H9 (cell line): ENCODE results near the gene PSMD5. TPM values are rescaled to one million over a fixed set of nuclear protein-coding genes. Genes with fewer than 3 reads are reported as not detected.

Experiments
- DNase-seq: peaks from one replicate; pipeline ENCODE4 v3.0.0-alpha.2; 2017
- H2AFZ ChIP-seq: one replicate; pipeline ENCODE4 v1.6.1; 2013; ENCODE audit warnings: mild to moderate bottlenecking, low read length, control low read depth, moderate library complexity
- H2AK5ac ChIP-seq: 2 replicates; pipeline ENCODE4 v1.6.1; 2013; ENCODE audit warnings: low read length, control low read depth, mixed read lengths; ENCODE audit not compliant: insufficient read length
- H2BK120ac ChIP-seq: one replicate; pipeline ENCODE4 v1.6.1; 2013; ENCODE audit warnings: low read depth, mild to moderate bottlenecking, low read length, control low read depth, inconsistent platforms; ENCODE audit not compliant: poor library complexity, severe bottlenecking
- H2BK12ac ChIP-seq: 2 replicates; pipeline ENCODE4 v1.6.1; 2013; ENCODE audit warnings: low read length, control low read depth, mixed read lengths, low read depth; ENCODE audit not compliant: insufficient read length
- H2BK15ac ChIP-seq: 2 replicates; pipeline ENCODE4 v1.6.1; 2013; ENCODE audit warnings: low read depth, low read length, control low read depth
- H2BK20ac ChIP-seq: one replicate; pipeline ENCODE4 v1.6.1; 2013; ENCODE audit warnings: low read depth, mild to moderate bottlenecking, low read length, control low read depth, inconsistent platforms; ENCODE audit not compliant: poor library complexity, severe bottlenecking
- H2BK5ac ChIP-seq: 2 replicates; pipeline ENCODE4 v1.6.1; 2013; ENCODE audit warnings: low read length, control low read depth, mixed read lengths; ENCODE audit not compliant: insufficient read length
- H3K14ac ChIP-seq: 2 replicates; pipeline ENCODE4 v1.6.1; 2013; ENCODE audit warnings: low read length, control low read depth; ENCODE audit not compliant: insufficient read depth
- H3K18ac ChIP-seq: 2 replicates; pipeline ENCODE4 v1.6.1; 2013; ENCODE audit warnings: low read depth, mild to moderate bottlenecking, mixed read lengths, low read length, control low read depth; ENCODE audit not compliant: insufficient read length
- H3K23ac ChIP-seq: 2 replicates; pipeline ENCODE4 v1.6.1; 2013; ENCODE audit warnings: low read length, control low read depth, mixed read lengths, low read depth; ENCODE audit not compliant: insufficient read length
- H3K23me2 ChIP-seq: 2 replicates; pipeline ENCODE4 v1.6.1; 2013; ENCODE audit warnings: low read depth, mild to moderate bottlenecking, mixed read lengths, low read length, control low read depth; ENCODE audit not compliant: insufficient read length, poor library complexity, severe bottlenecking
- H3K27ac ChIP-seq: 2 replicates; pipeline ENCODE4 v1.5.1; 2013; ENCODE audit warnings: low read length, control low read depth, mixed read lengths, low read depth; ENCODE audit not compliant: insufficient read length
- H3K27me3 ChIP-seq: 2 replicates; pipeline ENCODE4 v1.6.1; 2013; ENCODE audit warnings: low read length, control low read depth, inconsistent platforms; ENCODE audit not compliant: insufficient read depth
- H3K4ac ChIP-seq: 2 replicates; pipeline ENCODE4 v1.6.1; 2013; ENCODE audit warnings: low read depth, mild to moderate bottlenecking, control low read depth, inconsistent platforms, low read length, moderate library complexity
- H3K4me1 ChIP-seq: 2 replicates; pipeline ENCODE4 v1.6.1; 2013; ENCODE audit warnings: low read length, control low read depth, inconsistent platforms; ENCODE audit not compliant: insufficient read depth
- H3K4me2 ChIP-seq: 2 replicates; pipeline ENCODE4 v1.6.1; 2013; ENCODE audit warnings: low read length, control low read depth, mixed read lengths; ENCODE audit not compliant: insufficient read length, insufficient read depth
- H3K56ac ChIP-seq: 2 replicates; pipeline ENCODE4 v1.6.1; 2013; ENCODE audit warnings: low read depth, mild to moderate bottlenecking, mixed read lengths, low read length, control low read depth; ENCODE audit not compliant: insufficient read length
- H3K79me1 ChIP-seq: 2 replicates; pipeline ENCODE4 v1.6.1; 2013; ENCODE audit warnings: low read depth, mild to moderate bottlenecking, moderate library complexity, low read length, control low read depth, inconsistent platforms; ENCODE audit not compliant: insufficient read depth, poor library complexity, severe bottlenecking
- H3K79me2 ChIP-seq: 2 replicates; pipeline ENCODE4 v1.6.1; 2013; ENCODE audit warnings: low read length, control low read depth, inconsistent platforms; ENCODE audit not compliant: insufficient read depth
- H3K9ac ChIP-seq: 2 replicates; pipeline ENCODE4 v1.6.1; 2013; ENCODE audit warnings: low read length, control low read depth, mixed read lengths; ENCODE audit not compliant: insufficient read length; ENCODE audit errors: extremely low read depth
- H3K9me3 ChIP-seq: one replicate; pipeline ENCODE4 v1.6.1; 2013; ENCODE audit warnings: low read depth, low read length, inconsistent platforms; ENCODE audit not compliant: control insufficient read depth
- H3T11ph ChIP-seq: one replicate; pipeline ENCODE4 v1.6.1; 2013; ENCODE audit warnings: mild to moderate bottlenecking, low read length, control low read depth, inconsistent platforms
- H4K20me1 ChIP-seq: one replicate; pipeline ENCODE4 v1.6.1; 2013; ENCODE audit not compliant: control insufficient read depth, insufficient read length, insufficient read depth
- H4K5ac ChIP-seq: 2 replicates; pipeline ENCODE4 v1.6.1; 2013; ENCODE audit warnings: low read depth, mild to moderate bottlenecking, mixed read lengths, low read length, control low read depth; ENCODE audit not compliant: insufficient read length
- H4K8ac ChIP-seq: replicated peaks from 2 replicates; pipeline ENCODE4 v1.6.1; 2013; ENCODE audit warnings: low read length, control low read depth, mixed read lengths, low read depth; ENCODE audit not compliant: insufficient read length
- H4K91ac ChIP-seq: 2 replicates; pipeline ENCODE4 v1.6.1; 2013; ENCODE audit warnings: low read depth, mild to moderate bottlenecking, moderate library complexity, mixed read lengths, low read length, control low read depth; ENCODE audit not compliant: insufficient read length
- H3K27ac Mint-ChIP-seq, 3 experiments: 2 replicates in 2 of 3; 3 replicates in 1 of 3; pipeline ENCODE4 v1.8.0; 2020 to 2021; ENCODE audit warnings: mixed read lengths in 3 of 3, mild to moderate bottlenecking in 1 of 3, moderate library complexity in 1 of 3
- H3K27me3 Mint-ChIP-seq: 2 replicates; pipeline ENCODE4 v1.8.0; 2021; ENCODE audit warnings: low read depth, mild to moderate bottlenecking, moderate library complexity, mixed read lengths
- H3K36me3 Mint-ChIP-seq, 3 experiments: 2 replicates in 2 of 3; 3 replicates in 1 of 3; pipeline ENCODE4 v1.8.0; 2020 to 2021; ENCODE audit warnings: low read depth in 3 of 3, mixed read lengths in 3 of 3; ENCODE audit not compliant: insufficient read depth in 1 of 3
- H3K4me1 Mint-ChIP-seq, 2 experiments: 2 replicates each; pipeline ENCODE4 v1.8.0; 2020; ENCODE audit warnings: mixed read lengths in 2 of 2
- H3K4me3 Mint-ChIP-seq, 2 experiments: 2 replicates in 1 of 2; 3 replicates in 1 of 2; pipeline ENCODE4 v1.8.0; 2020 to 2021; ENCODE audit warnings: mild to moderate bottlenecking in 2 of 2, mixed read lengths in 2 of 2, moderate library complexity in 1 of 2
- H3K9me3 Mint-ChIP-seq, 2 experiments: 2 replicates in 1 of 2; 3 replicates in 1 of 2; pipeline ENCODE4 v1.8.0; 2020; ENCODE audit warnings: mild to moderate bottlenecking in 2 of 2, mixed read lengths in 2 of 2, moderate library complexity in 1 of 2
- WGBS: extraction: QIAGEN DNeasy Blood & Tissue Kit; methylation state at CpG from one replicate; pipeline ENCODE4 v1.1.7; 2013; ENCODE audit warnings: missing lambda C conversion rate, low lambda C conversion rate, mixed read lengths; ENCODE audit not compliant: insufficient read length; ENCODE audit errors: extremely low coverage; 5-methylcytosine and 5-hydroxymethylcytosine counted together
- total RNA-seq: library from RNA; stranded (reverse); gene quantifications from 2 replicates; pipeline ENCODE4 v1.2.1, GENCODE V29; 2021
- TF ChIP-seq, protein P1 (sequence below): fragments of 200-600 bp; sonication (generic); conservative IDR thresholded peaks from 3 replicates; pipeline ENCODE4 v1.8.0; 2021; ENCODE audit warnings: antibody characterized with exemption, mild to moderate bottlenecking

PSMD5 gene
- total RNA-seq, 1 experiment from 2014 or later: 64.9 TPM

DNA sequence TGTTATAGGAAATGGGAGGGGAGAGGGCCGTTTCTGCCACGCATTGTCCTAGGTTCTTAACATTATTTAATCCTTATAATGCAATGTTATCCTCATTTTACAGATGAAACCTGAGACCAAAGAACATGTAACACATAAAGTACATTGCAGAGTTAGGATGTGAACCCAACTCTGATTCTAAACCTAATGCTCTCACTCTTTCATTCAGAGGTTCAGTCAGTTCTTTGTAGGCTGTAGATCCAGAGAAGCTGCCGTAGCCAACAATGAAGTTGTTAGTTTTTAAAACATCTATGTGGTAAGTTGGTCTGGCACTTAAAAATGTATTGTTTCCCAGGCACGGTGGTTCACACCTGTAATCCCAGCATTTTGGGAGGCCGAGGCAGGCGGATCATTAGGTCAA lies 10.5 kb upstream of the PSMD5 start:
- Histone ChIP-seq H3K27me3 (no peaks in the 10 kb centered on the region), H3K56ac (no peak overlapping the region), H3K18ac (no peak overlapping the region), H3K14ac (no peak overlapping the region), H2BK120ac (no peak overlapping the region), H3T11ph (no peak overlapping the region), H3K23ac (no peak overlapping the region), H2BK5ac (no peak overlapping the region), H2BK20ac (no peak overlapping the region), H3K23me2 (no peaks in the 10 kb centered on the region), H3K79me1 (no peaks in the 10 kb centered on the region), H2AK5ac (no peak overlapping the region), H4K5ac (no peak overlapping the region), H4K91ac (no peak overlapping the region), H3K4ac (no peak overlapping the region), H3K4me1 (peaks cover 7% of the 10 kb centered on the region; the same call in 1 of the 2 replicates), H4K8ac (no peak overlapping the region), H3K4me2 (no peak overlapping the region), H3K9ac (no peak overlapping the region), H2BK15ac (no peak overlapping the region), H4K20me1 (no peaks in the 10 kb centered on the region), H3K9me3 (no peaks in the 10 kb centered on the region), H2AFZ (no peak overlapping the region), H2BK12ac (no peak overlapping the region), H3K27ac (no peak overlapping the region), H3K79me2 (no peaks in the 10 kb centered on the region)
- no peaks in the 10 kb centered on the region for H3K9me3 Mint-ChIP-seq
- TF ChIP-seq, protein P1, sequence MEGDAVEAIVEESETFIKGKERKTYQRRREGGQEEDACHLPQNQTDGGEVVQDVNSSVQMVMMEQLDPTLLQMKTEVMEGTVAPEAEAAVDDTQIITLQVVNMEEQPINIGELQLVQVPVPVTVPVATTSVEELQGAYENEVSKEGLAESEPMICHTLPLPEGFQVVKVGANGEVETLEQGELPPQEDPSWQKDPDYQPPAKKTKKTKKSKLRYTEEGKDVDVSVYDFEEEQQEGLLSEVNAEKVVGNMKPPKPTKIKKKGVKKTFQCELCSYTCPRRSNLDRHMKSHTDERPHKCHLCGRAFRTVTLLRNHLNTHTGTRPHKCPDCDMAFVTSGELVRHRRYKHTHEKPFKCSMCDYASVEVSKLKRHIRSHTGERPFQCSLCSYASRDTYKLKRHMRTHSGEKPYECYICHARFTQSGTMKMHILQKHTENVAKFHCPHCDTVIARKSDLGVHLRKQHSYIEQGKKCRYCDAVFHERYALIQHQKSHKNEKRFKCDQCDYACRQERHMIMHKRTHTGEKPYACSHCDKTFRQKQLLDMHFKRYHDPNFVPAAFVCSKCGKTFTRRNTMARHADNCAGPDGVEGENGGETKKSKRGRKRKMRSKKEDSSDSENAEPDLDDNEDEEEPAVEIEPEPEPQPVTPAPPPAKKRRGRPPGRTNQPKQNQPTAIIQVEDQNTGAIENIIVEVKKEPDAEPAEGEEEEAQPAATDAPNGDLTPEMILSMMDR: no peak
- H3K4me3 Mint-ChIP-seq: no peak overlapping the region
- DNase-seq: no peak
- H3K4me1 Mint-ChIP-seq: peaks cover 23 to 25% of the 10 kb centered on the region in 2 experiments
- peak overlapping the region; percentile 7 to 90 (median 13); a peak in 2 of 7 replicates for H3K27ac Mint-ChIP-seq
- no CpG with 5 or more reads among the region's 6 CpGs for WGBS
- no peaks in the 10 kb centered on the region for H3K27me3 Mint-ChIP-seq
- peaks cover 0 to 14% (median 8%) of the 10 kb centered on the region in 3 experiments; a peak in 4 of 7 replicates for H3K36me3 Mint-ChIP-seq
